ENCODE measurements around the gene RGR.

GRCh38 chr10:84298057-84298456, 53.2 kb downstream of the RGR start:
- TF ChIP-seq CTCF (IDR thresholded peaks at IDR 0.05) (no peak), POLR2A (IDR thresholded peaks at IDR 0.05) (no peak)
